HEK293 (cell line): ENCODE data around the gene STYXL1.

Experiments used
- CTCF ChIA-PET: fragments of 350-600 bp; formaldehyde crosslinking; extraction: SDS; loops from one replicate; lab custom pipeline; 2021; ENCODE audit warnings: antibody characterized with exemption; lab: Yijun Ruan, JAX
- POLR2A ChIA-PET: fragments of 300-600 bp; formaldehyde crosslinking; extraction: SDS; loops from one replicate; lab custom pipeline; 2020; ENCODE audit warnings: antibody characterized with exemption, inconsistent platforms; lab: Yijun Ruan, JAX
- H3K27ac ChIP-seq: fragments of 200-500 bp; sonication (Bioruptor generic); 2 replicates; pipeline ENCODE4 v1.5.1; 2014; ENCODE audit warnings: low read depth, low read length, control low read depth, inconsistent platforms; ENCODE audit errors: extremely low read depth
- H3K36me3 ChIP-seq, 2 experiments: fragments of 200-500 bp in 1 of 2; sonication (Bioruptor generic) in 1 of 2; 1 replicate in 1 of 2; 2 replicates in 1 of 2; pipeline ENCODE4 v1.5.1; 2014 to 2017; ENCODE audit warnings: inconsistent platforms in 2 of 2, low read length in 2 of 2; ENCODE audit not compliant: control insufficient read depth in 2 of 2, insufficient read depth in 1 of 2
- H3K4me1 ChIP-seq: fragments of 200-500 bp; sonication (Bioruptor generic); 2 replicates; pipeline ENCODE4 v1.5.1; 2014; ENCODE audit warnings: mild to moderate bottlenecking, low read length, inconsistent platforms; ENCODE audit not compliant: control insufficient read depth, insufficient read depth
- H3K4me3 ChIP-seq: 2 replicates; pipeline ENCODE4 v1.5.1; 2011; ENCODE audit warnings: low read depth, mild to moderate bottlenecking, control low read depth, low read length, moderate library complexity
- H3K9me3 ChIP-seq: fragments of 200-500 bp; sonication (Bioruptor generic); 2 replicates; pipeline ENCODE4 v1.5.1; 2014; ENCODE audit warnings: low read depth, low read length, inconsistent platforms; ENCODE audit not compliant: control insufficient read depth, insufficient read depth
- GFI1B ChIP-seq: fragments of 450-650 bp; formaldehyde crosslinking; IDR thresholded peaks from 2 replicates; pipeline ENCODE4 v1.5.1; 2016; ENCODE audit warnings: missing biosample characterization, missing genetic modification characterization
- KLF9 ChIP-seq: fragments of 450-650 bp; formaldehyde crosslinking; IDR thresholded peaks from 2 replicates; pipeline ENCODE4 v1.5.1; 2016; ENCODE audit warnings: missing biosample characterization, missing genetic modification characterization, low read depth
- PRDM1 ChIP-seq: fragments of 450-650 bp; formaldehyde crosslinking; IDR thresholded peaks from 2 replicates; pipeline ENCODE4; 2016; ENCODE audit warnings: missing biosample characterization, missing genetic modification characterization
- PRDM2 ChIP-seq: fragments of 450-650 bp; formaldehyde crosslinking; IDR thresholded peaks from 2 replicates; pipeline ENCODE4 v1.5.1; 2016; ENCODE audit warnings: missing biosample characterization, missing genetic modification characterization, borderline replicate concordance
- PRDM6 ChIP-seq: fragments of 450-650 bp; formaldehyde crosslinking; IDR thresholded peaks from 2 replicates; pipeline ENCODE4 v1.5.1; 2017; ENCODE audit warnings: missing biosample characterization, missing genetic modification characterization
- WT1 ChIP-seq: fragments of 450-650 bp; formaldehyde crosslinking; IDR thresholded peaks from 2 replicates; pipeline ENCODE4 v1.5.1; 2016; ENCODE audit warnings: missing biosample characterization, missing genetic modification characterization
- ZBTB6 ChIP-seq: fragments of 450-650 bp; formaldehyde crosslinking; IDR thresholded peaks from 2 replicates; pipeline ENCODE4 v1.5.1; 2017; ENCODE audit warnings: missing biosample characterization, missing genetic modification characterization
- ZNF354C ChIP-seq: fragments of 450-650 bp; formaldehyde crosslinking; IDR thresholded peaks from 2 replicates; pipeline ENCODE4 v1.5.1; 2016; ENCODE audit warnings: missing biosample characterization, missing genetic modification characterization, low read depth, borderline replicate concordance
- ZNF514 ChIP-seq: fragments of 450-650 bp; formaldehyde crosslinking; IDR thresholded peaks from 2 replicates; pipeline ENCODE4 v1.5.1; 2016; ENCODE audit warnings: missing biosample characterization, missing genetic modification characterization
- ZNF518A ChIP-seq: fragments of 450-650 bp; formaldehyde crosslinking; conservative IDR thresholded peaks from 2 replicates; pipeline ENCODE4 v1.5.1; 2016; ENCODE audit warnings: low read depth, missing biosample characterization, missing genetic modification characterization

Gene STYXL1

GRCh38 chr7:76002139-76002538 is 45.7 kb downstream of the STYXL1 start (continued):
- TF ChIP-seq ZNF518A (tag by site-specific recombination) = no peak
- no peak for TF ChIP-seq GFI1B (tag by site-specific recombination)
- TF ChIP-seq ZBTB6 = no peak
- no peak for TF ChIP-seq PRDM6 (tag by site-specific recombination)

- Histone ChIP-seq H3K4me3 (no peak overlapping the region), H3K4me1 (no peaks in the 10 kb centered on the region), H3K9me3 (no peaks in the 10 kb centered on the region), H3K36me3 (peaks cover 5 to 40% of the 10 kb centered on the region in 2 experiments; a peak in 2 of 3 replicates), H3K27ac (no peak overlapping the region)
- POLR2A ChIA-PET = no interaction called here
- CTCF ChIA-PET = no interaction called here
- TF ChIP-seq PRDM2 (tag by site-specific recombination) (no peak), ZNF354C (no peak), KLF9 (tag by site-specific recombination) (no peak), WT1 (tag by site-specific recombination) (no peak), PRDM1 (tag by site-specific recombination) (no peak), ZNF514 (tag by site-specific recombination) (no peak)
Measured at GRCh38 chr7:76000566-76000965, 47.2 kb downstream of the STYXL1 start.
